B cell (primary cell): ENCODE data around the gene MEIKIN.

Source experiments
- EZH2 ChIP-seq: IDR thresholded peaks from 2 replicates; pipeline ENCODE4 v1.6.1; 2012; ENCODE audit warnings: borderline replicate concordance, low read depth, mild to moderate bottlenecking, moderate library complexity, low read length; ENCODE audit not compliant: insufficient read depth, poor library complexity, severe bottlenecking
- TF ChIP-seq, protein P1 (sequence below): fragments of 200-600 bp; IDR thresholded peaks from one replicate; pipeline ENCODE4 v1.8.0; 2022; ENCODE audit warnings: antibody characterized with exemption, mild to moderate bottlenecking

DNA sequence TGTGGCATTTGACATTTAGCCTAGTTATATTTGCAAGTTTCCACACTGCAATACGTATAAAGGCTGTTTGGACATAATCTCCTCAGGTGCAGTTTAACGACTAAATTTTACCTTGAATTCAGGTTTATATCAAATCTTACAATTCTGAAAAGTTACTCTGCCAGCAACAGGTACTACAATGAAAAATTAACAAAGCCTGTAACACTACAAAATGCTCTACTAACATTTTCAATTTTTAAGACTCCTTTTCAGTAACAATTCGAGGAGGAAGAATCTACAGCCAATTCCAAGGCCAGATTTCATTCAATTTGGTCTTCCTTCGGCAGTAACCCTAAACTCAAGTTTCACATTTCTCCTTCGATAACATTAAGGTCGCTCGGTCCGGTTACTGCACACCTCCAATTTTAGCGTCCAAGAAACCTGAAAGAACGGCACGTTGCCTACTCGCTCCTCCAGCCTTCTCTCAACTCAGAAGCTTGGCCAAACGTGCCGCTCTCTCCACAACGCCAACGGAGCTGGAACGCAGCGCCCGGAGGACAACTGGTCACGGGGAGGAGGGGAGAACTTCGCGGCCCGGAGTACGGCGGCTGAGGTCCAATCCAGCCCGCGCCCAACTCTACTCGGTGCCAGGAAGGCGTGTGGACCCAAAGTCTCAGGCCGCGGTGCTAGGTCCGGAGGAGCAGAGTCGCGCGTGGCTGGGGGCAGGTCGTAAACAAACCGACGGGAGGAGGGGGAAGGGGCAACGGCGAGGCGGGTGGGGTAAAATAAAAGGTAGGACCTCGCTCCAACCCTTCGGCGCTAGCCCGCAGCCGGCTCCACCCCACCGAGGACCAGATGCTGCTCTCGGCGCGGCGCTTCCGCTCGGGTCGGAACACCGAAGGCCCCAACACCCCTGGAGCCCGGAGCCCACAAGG lies 149.3 kb downstream of the MEIKIN start:
- TF ChIP-seq, protein P1, sequence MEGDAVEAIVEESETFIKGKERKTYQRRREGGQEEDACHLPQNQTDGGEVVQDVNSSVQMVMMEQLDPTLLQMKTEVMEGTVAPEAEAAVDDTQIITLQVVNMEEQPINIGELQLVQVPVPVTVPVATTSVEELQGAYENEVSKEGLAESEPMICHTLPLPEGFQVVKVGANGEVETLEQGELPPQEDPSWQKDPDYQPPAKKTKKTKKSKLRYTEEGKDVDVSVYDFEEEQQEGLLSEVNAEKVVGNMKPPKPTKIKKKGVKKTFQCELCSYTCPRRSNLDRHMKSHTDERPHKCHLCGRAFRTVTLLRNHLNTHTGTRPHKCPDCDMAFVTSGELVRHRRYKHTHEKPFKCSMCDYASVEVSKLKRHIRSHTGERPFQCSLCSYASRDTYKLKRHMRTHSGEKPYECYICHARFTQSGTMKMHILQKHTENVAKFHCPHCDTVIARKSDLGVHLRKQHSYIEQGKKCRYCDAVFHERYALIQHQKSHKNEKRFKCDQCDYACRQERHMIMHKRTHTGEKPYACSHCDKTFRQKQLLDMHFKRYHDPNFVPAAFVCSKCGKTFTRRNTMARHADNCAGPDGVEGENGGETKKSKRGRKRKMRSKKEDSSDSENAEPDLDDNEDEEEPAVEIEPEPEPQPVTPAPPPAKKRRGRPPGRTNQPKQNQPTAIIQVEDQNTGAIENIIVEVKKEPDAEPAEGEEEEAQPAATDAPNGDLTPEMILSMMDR: no peak
- TF ChIP-seq EZH2: no peak
